Measurements from ENCODE around the gene NUCB1. TPM values are rescaled to one million over a fixed set of nuclear protein-coding genes. Genes with fewer than 3 reads are reported as not detected.

The NUCB1 gene
- total and polyA plus RNA-seq, 9 of the 15 experiments (the other 6 are each of a cell fraction or from before 2014, with no cell fraction given) = 3.1 to 153 (median 71.7) TPM

DNA sequence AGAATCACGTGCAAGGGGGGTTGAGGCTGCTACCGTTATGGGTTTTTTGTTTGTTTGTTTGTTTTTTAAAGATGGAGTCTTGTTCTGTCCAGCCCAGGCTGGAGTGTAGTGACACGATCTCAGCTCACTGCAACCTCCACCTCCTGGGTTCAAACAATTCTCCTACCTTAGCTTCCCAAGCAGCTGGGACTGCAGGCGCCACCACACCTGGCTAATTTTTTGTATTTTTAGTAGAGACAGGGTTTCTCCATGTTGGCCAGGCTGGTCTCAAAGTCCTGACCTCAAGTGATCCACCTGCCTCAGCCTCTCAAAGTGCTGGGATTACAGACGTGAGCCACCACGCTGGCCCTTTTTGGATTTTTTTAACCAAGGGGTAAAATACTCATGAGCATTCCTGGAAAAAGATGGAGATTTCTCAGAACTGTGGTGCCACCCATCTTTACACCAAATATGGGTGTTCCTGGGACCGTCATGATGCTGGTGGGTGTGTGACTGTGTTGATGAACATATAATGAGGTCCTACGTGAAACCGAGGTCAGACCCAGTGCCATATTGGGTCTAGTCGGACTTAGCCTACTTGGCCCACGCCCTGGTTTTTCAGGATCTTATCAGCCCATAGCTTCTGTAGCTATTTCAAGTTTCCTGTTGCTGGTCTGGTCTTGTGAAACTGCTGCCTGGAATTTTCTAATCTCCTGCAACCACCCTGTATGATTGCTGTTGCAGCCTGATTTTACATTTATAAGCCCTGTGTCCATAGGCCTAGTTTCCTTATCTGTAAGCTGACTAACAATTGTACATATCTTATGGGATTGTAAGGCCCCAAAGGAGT, 21.7 kb upstream of the NUCB1 start (continued):
- TF ChIP-seq NCOA2 (IDR thresholded peaks at IDR 0.05; ENCODE audit: partially characterized antibody in 2 of 2) (peak in 1 of 2 experiments; percentile 90), FOSL1 (tag; conservative IDR thresholded peaks at IDR 0.05) (peak; percentile 94), EGR1 (conservative IDR thresholded peaks at IDR 0.05) (peak; percentile 86; the same call in 1 of the 2 replicates), ZNF830 (CRISPR knock-in tag; IDR thresholded peaks at IDR 0.05) (no peak), LCOR (CRISPR knock-in tag; IDR thresholded peaks at IDR 0.05) (peak; percentile 96), POLR2B (IDR thresholded peaks at IDR 0.05; ENCODE audit: low read depth, partially characterized antibody) (peak; percentile 84), MEF2A (IDR thresholded peaks at IDR 0.05; ENCODE audit: control insufficient read depth, low read depth, low read length) (peak; percentile 88), ZNF551 (CRISPR knock-in tag; IDR thresholded peaks at IDR 0.05) (no peak), ZNF583 (CRISPR knock-in tag; IDR thresholded peaks at IDR 0.05) (0 out of 2 replicates have a peak, but pooled peaks have one; percentile 38), KHSRP (IDR thresholded peaks at IDR 0.05) (peak; percentile 79), SIX5 (IDR thresholded peaks at IDR 0.05; ENCODE audit: borderline replicate concordance in 1 of 2, insufficient read depth in 1 of 2, low read depth in 1 of 2, low read length in 2 of 2) (no peak), ZNF143 (CRISPR knock-in tag; IDR thresholded peaks at IDR 0.05) (no peak), JUND (IDR thresholded peaks at IDR 0.05; ENCODE audit: borderline replicate concordance, low read depth, low read length) (peak; percentile 78; the same call in 1 of the 2 replicates), JUND (tag; IDR thresholded peaks at IDR 0.05; ENCODE audit: borderline replicate concordance, low read depth, low read length) (peak; percentile 74; the same call in 2 of the 3 replicates), CSDE1 (IDR thresholded peaks at IDR 0.05) (no peak), MAFG (tag; conservative IDR thresholded peaks at IDR 0.05) (peak; percentile 68), CBFA2T2 (conservative IDR thresholded peaks at IDR 0.05) (peak; percentile 99), ZNF766 (CRISPR knock-in tag; conservative IDR thresholded peaks at IDR 0.05) (peak; percentile 95), NELFE (IDR thresholded peaks at IDR 0.05; ENCODE audit: insufficient read depth, insufficient read length) (no peak), PURB (CRISPR knock-in tag; IDR thresholded peaks at IDR 0.05; ENCODE audit: low read depth) (no peak)
- TF ChIP-seq, protein P1, sequence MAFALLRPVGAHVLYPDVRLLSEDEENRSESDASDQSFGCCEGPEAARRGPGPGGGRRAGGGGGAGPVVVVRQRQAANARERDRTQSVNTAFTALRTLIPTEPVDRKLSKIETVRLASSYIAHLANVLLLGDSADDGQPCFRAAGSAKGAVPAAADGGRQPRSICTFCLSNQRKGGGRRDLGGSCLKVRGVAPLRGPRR (CRISPR knock-in tag; IDR thresholded peaks at IDR 0.05) = 0 out of 2 replicates have a peak, but pooled peaks have one; percentile 18
- TF ChIP-seq, protein P2, sequence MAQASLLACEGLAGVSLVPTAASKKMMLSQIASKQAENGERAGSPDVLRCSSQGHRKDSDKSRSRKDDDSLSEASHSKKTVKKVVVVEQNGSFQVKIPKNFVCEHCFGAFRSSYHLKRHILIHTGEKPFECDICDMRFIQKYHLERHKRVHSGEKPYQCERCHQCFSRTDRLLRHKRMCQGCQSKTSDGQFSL (CRISPR knock-in tag; IDR thresholded peaks at IDR 0.05) = no peak
- TF ChIP-seq, protein P2 (tag; IDR thresholded peaks at IDR 0.05) = no peak
- TF ChIP-seq, protein P3, sequence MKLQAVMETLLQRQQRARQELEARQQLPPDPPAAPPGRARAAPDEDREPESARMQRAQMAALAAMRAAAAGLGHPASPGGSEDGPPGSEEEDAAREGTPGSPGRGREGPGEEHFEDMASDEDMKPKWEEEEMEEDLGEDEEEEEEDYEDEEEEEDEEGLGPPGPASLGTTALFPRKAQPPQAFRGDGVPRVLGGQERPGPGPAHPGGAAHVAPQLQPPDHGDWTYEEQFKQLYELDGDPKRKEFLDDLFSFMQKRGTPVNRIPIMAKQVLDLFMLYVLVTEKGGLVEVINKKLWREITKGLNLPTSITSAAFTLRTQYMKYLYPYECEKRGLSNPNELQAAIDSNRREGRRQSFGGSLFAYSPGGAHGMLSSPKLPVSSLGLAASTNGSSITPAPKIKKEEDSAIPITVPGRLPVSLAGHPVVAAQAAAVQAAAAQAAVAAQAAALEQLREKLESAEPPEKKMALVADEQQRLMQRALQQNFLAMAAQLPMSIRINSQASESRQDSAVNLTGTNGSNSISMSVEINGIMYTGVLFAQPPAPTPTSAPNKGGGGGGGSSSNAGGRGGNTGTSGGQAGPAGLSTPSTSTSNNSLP (IDR thresholded peaks at IDR 0.05; ENCODE audit: borderline replicate concordance, low read depth, low read length) = peak; percentile 100
- TF ChIP-seq, protein P4, sequence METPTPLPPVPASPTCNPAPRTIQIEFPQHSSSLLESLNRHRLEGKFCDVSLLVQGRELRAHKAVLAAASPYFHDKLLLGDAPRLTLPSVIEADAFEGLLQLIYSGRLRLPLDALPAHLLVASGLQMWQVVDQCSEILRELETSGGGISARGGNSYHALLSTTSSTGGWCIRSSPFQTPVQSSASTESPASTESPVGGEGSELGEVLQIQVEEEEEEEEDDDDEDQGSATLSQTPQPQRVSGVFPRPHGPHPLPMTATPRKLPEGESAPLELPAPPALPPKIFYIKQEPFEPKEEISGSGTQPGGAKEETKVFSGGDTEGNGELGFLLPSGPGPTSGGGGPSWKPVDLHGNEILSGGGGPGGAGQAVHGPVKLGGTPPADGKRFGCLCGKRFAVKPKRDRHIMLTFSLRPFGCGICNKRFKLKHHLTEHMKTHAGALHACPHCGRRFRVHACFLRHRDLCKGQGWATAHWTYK (CRISPR knock-in tag; IDR thresholded peaks at IDR 0.05) = peak; percentile 34; the same call in 1 of the 2 replicates
